ENCODE data around the gene INHBE.
A peak's percentile ranks its signal among the peaks of the same experiment; 100 is the strongest.

Gene INHBE

DNA sequence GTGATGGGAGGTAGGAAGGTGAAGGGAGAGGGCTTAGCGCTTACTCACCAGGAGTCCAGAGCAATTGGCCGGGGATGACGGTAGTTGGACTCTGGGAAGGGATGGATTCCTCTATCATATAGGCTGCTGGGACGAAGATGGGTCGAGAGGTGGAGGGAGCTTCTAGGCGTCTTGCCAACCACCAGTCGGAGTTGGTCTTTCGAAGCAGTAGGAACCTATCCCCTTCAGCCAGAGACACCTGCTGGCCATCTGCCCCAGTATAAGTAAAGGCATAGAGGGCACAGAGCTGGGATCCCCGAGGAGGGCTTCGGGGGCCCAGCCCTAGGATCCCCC, 23.9 kb downstream of the INHBE start:
- Histone ChIP-seq H4K20me1 (ENCODE audit: low read depth, low read length) (no peaks in the 10 kb centered on the region), H3K9ac (ENCODE audit: low read length) (peak overlapping the region; percentile 43), H3K4me2 (ENCODE audit: low read depth, low read length, poor library complexity, severe bottlenecking) (peak overlapping the region; percentile 54), H3F3A (ENCODE audit: insufficient read depth) (peaks cover 12% of the 10 kb centered on the region; the same call in 1 of the 2 replicates), H2AFZ (ENCODE audit: low read depth, low read length, severe bottlenecking) (peak overlapping the region; percentile 83), H3K4me3 (ENCODE audit: insufficient read depth, low read length, poor library complexity, severe bottlenecking) (no peak overlapping the region), H3K9me3 (ENCODE audit: insufficient read depth, low read length) (no peaks in the 10 kb centered on the region), H3K79me2 (ENCODE audit: insufficient read depth, low read length) (no peaks in the 10 kb centered on the region), H3K27ac (ENCODE audit: low read depth, low read length) (peak overlapping the region; percentile 71), H3K9me2 (replicated peaks; ENCODE audit: insufficient read depth, low read length) (no peaks in the 10 kb centered on the region), H3K27me3 (ENCODE audit: low read length) (no peaks in the 10 kb centered on the region), H3K36me3 (ENCODE audit: low read length) (no peaks in the 10 kb centered on the region)
- TF ChIP-seq, protein P1, sequence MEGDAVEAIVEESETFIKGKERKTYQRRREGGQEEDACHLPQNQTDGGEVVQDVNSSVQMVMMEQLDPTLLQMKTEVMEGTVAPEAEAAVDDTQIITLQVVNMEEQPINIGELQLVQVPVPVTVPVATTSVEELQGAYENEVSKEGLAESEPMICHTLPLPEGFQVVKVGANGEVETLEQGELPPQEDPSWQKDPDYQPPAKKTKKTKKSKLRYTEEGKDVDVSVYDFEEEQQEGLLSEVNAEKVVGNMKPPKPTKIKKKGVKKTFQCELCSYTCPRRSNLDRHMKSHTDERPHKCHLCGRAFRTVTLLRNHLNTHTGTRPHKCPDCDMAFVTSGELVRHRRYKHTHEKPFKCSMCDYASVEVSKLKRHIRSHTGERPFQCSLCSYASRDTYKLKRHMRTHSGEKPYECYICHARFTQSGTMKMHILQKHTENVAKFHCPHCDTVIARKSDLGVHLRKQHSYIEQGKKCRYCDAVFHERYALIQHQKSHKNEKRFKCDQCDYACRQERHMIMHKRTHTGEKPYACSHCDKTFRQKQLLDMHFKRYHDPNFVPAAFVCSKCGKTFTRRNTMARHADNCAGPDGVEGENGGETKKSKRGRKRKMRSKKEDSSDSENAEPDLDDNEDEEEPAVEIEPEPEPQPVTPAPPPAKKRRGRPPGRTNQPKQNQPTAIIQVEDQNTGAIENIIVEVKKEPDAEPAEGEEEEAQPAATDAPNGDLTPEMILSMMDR (IDR thresholded peaks at IDR 0.05; ENCODE audit: insufficient read depth, low read length, poor library complexity, severe bottlenecking): no peak
- no peak for TF ChIP-seq EZH2phosphoT487 (conservative IDR thresholded peaks at IDR 0.05; ENCODE audit: low read length)

DNA sequence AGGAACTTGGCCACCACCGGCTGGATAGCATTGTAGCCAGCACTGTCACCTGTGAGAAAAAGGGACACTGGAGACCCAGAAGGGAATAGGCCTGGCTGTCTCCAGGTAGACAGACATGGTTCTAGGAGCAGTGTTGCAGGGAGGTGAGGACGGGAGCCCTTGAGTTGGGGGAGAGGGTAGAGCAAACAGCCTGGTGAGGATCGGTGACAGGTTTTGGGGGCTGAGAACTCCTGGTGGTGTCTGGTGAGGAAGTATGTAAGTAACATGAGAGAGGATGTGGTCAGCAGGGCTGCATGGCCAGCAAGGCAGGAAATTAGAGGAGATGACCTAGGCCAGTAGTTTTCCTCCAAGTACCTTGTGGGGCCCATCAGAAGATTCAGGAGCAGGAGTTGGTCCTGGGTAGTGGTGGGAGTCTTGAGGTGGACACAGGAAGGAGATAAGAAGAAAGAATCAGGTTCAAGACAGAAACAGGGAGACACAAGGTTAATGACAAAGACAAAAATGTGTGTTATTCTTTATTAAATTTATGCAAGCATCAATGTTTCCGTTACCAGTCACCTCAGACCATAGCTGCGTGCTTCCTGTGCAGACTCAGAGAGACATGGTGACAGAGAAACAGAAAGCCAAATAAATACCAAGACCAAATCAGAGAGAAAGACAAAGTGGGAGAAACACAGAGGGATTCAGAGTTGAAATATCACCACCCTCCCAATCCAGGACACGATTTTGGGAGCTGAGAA, 24.4 kb downstream of the INHBE start, which contains the start of gene ARHGAP9:
ARHGAP9 (minus strand) TSS at position 491 of the 740 bp plus-strand sequence; CDS start at position 31, 460 bp downstream.
- no peaks in the 10 kb centered on the region for H3K9me2 ChIP-seq (replicated peaks; ENCODE audit: insufficient read depth, low read length)
- H3K4me2 ChIP-seq (ENCODE audit: low read depth, low read length, poor library complexity, severe bottlenecking): peak within 1 kb of the TSS; percentile 54
- no peaks in the 10 kb centered on the region for H3K27me3 ChIP-seq (ENCODE audit: low read length)
- no peak within 1 kb of the TSS for H3K4me3 ChIP-seq (ENCODE audit: insufficient read depth, low read length, poor library complexity, severe bottlenecking)
- H3K27ac ChIP-seq (ENCODE audit: low read depth, low read length): peak within 1 kb of the TSS; percentile 71
- peak within 1 kb of the TSS; percentile 43 for H3K9ac ChIP-seq (ENCODE audit: low read length)
- H2AFZ ChIP-seq (ENCODE audit: low read depth, low read length, severe bottlenecking): peak within 1 kb of the TSS; percentile 83
- H3K36me3 ChIP-seq (ENCODE audit: low read length): no peaks in the 10 kb centered on the region
- no peak for TF ChIP-seq EZH2phosphoT487 (conservative IDR thresholded peaks at IDR 0.05; ENCODE audit: low read length)
- TF ChIP-seq, protein P1 (IDR thresholded peaks at IDR 0.05; ENCODE audit: insufficient read depth, low read length, poor library complexity, severe bottlenecking): no peak
- no peaks in the 10 kb centered on the region for H3K79me2 ChIP-seq (ENCODE audit: insufficient read depth, low read length)
- no peaks in the 10 kb centered on the region for H4K20me1 ChIP-seq (ENCODE audit: low read depth, low read length)
- no peaks in the 10 kb centered on the region for H3K9me3 ChIP-seq (ENCODE audit: insufficient read depth, low read length)
- peaks cover 12% of the 10 kb centered on the region; the same call in 1 of the 2 replicates for H3F3A ChIP-seq (ENCODE audit: insufficient read depth)

DNA sequence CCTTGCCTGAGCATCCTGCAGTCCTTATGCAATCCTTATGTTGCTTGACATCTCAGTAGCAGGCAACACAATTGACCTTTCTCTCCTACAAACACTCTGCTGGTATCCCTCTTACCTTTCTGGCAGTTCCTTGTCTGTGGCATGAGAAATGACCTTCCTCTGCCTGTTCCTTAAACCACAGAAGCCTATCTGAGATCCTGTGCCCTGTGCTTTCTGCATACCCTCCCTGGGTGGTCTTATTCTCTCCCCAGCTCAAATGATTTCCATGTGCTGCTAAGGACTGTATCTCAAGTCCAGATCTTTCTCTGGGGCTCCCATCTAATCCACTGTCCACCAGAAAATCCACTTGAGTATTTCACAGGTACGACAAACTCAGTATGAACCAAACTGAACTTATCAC, 26.6 kb downstream of the INHBE start:
- Histone ChIP-seq H2AFZ (ENCODE audit: low read depth, low read length, severe bottlenecking) (no peak overlapping the region), H3K79me2 (ENCODE audit: insufficient read depth, low read length) (no peaks in the 10 kb centered on the region), H3K4me3 (ENCODE audit: insufficient read depth, low read length, poor library complexity, severe bottlenecking) (no peak overlapping the region), H4K20me1 (ENCODE audit: low read depth, low read length) (no peaks in the 10 kb centered on the region), H3F3A (ENCODE audit: insufficient read depth) (peaks cover 12% of the 10 kb centered on the region; the same call in 1 of the 2 replicates), H3K27ac (ENCODE audit: low read depth, low read length) (no peak overlapping the region), H3K9me2 (replicated peaks; ENCODE audit: insufficient read depth, low read length) (no peaks in the 10 kb centered on the region), H3K36me3 (ENCODE audit: low read length) (no peaks in the 10 kb centered on the region), H3K9me3 (ENCODE audit: insufficient read depth, low read length) (no peaks in the 10 kb centered on the region), H3K4me2 (ENCODE audit: low read depth, low read length, poor library complexity, severe bottlenecking) (no peak overlapping the region), H3K27me3 (ENCODE audit: low read length) (no peaks in the 10 kb centered on the region), H3K9ac (ENCODE audit: low read length) (no peak overlapping the region)
- TF ChIP-seq, protein P1 (IDR thresholded peaks at IDR 0.05; ENCODE audit: insufficient read depth, low read length, poor library complexity, severe bottlenecking): no peak
- TF ChIP-seq EZH2phosphoT487 (conservative IDR thresholded peaks at IDR 0.05; ENCODE audit: low read length): no peak
